Endothelial cell (in vitro differentiated cells): Measurements from ENCODE around the gene CTNNA1. TPM values are rescaled to one million over a fixed set of nuclear protein-coding genes. Genes with fewer than 3 reads are reported as not detected.

Experiments used
- DNase-seq: peaks from one replicate; pipeline ENCODE4 v3.0.0; 2021; ENCODE audit warnings: low spot score
- H3K27ac Mint-ChIP-seq: one replicate; pipeline ENCODE4 v1.8.0; 2021; ENCODE audit warnings: mixed read lengths, inconsistent platforms; ENCODE audit not compliant: unreplicated experiment
- H3K27me3 Mint-ChIP-seq: one replicate; pipeline ENCODE4 v1.8.0; 2021; ENCODE audit warnings: mild to moderate bottlenecking, moderate library complexity, mixed read lengths, inconsistent platforms; ENCODE audit not compliant: unreplicated experiment
- H3K36me3 Mint-ChIP-seq: one replicate; pipeline ENCODE4 v1.8.0; 2021; ENCODE audit warnings: mild to moderate bottlenecking, low read depth, mixed read lengths, inconsistent platforms; ENCODE audit not compliant: unreplicated experiment
- H3K4me1 Mint-ChIP-seq: one replicate; pipeline ENCODE4 v1.8.0; 2021; ENCODE audit warnings: mild to moderate bottlenecking, mixed read lengths, inconsistent platforms; ENCODE audit not compliant: unreplicated experiment
- H3K4me3 Mint-ChIP-seq: one replicate; pipeline ENCODE4 v1.8.0; 2021; ENCODE audit warnings: mild to moderate bottlenecking, mixed read lengths, inconsistent platforms; ENCODE audit not compliant: unreplicated experiment
- H3K9me3 Mint-ChIP-seq: one replicate; pipeline ENCODE4 v1.8.0; 2021; ENCODE audit warnings: mixed read lengths, inconsistent platforms; ENCODE audit not compliant: unreplicated experiment
- total RNA-seq: library from RNA; stranded (reverse); fragmentation: NEBNext Ultra II Directional; extraction: Animal tissue kit (Norgen Biotek cat#: 25700); gene quantifications from one replicate; pipeline ENCODE4 v1.2.1, GENCODE V29; 2021; ENCODE audit not compliant: unreplicated experiment
- TF ChIP-seq, protein P1 (sequence below): fragments of 200-600 bp; sonication (generic); IDR thresholded peaks from one replicate; pipeline ENCODE4 v1.5.0; 2021; ENCODE audit warnings: antibody characterized with exemption; ENCODE audit not compliant: unreplicated experiment

Gene CTNNA1
- total RNA-seq, 1 donor from 2014 or later: 521 TPM

GRCh38 chr5:138872841-138873465 lies 119.7 kb downstream of the CTNNA1 start:
- TF ChIP-seq, protein P1, sequence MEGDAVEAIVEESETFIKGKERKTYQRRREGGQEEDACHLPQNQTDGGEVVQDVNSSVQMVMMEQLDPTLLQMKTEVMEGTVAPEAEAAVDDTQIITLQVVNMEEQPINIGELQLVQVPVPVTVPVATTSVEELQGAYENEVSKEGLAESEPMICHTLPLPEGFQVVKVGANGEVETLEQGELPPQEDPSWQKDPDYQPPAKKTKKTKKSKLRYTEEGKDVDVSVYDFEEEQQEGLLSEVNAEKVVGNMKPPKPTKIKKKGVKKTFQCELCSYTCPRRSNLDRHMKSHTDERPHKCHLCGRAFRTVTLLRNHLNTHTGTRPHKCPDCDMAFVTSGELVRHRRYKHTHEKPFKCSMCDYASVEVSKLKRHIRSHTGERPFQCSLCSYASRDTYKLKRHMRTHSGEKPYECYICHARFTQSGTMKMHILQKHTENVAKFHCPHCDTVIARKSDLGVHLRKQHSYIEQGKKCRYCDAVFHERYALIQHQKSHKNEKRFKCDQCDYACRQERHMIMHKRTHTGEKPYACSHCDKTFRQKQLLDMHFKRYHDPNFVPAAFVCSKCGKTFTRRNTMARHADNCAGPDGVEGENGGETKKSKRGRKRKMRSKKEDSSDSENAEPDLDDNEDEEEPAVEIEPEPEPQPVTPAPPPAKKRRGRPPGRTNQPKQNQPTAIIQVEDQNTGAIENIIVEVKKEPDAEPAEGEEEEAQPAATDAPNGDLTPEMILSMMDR: no peak
- Mint-ChIP-seq H3K4me3 (peak overlapping the region; percentile 17), H3K36me3 (peaks cover 6% of the 10 kb centered on the region), H3K4me1 (peaks cover 77% of the 10 kb centered on the region), H3K9me3 (no peaks in the 10 kb centered on the region), H3K27me3 (peaks cover 7% of the 10 kb centered on the region), H3K27ac (peak overlapping the region; percentile 62)
- DNase-seq: no peak

GRCh38 chr5:138873466-138874221 lies 120.4 kb downstream of the CTNNA1 start:
- Mint-ChIP-seq H3K27ac (peak overlapping the region; percentile 64), H3K9me3 (no peaks in the 10 kb centered on the region), H3K36me3 (peaks cover 6% of the 10 kb centered on the region), H3K4me3 (peak overlapping the region; percentile 17), H3K4me1 (peaks cover 75% of the 10 kb centered on the region), H3K27me3 (peaks cover 7% of the 10 kb centered on the region)
- TF ChIP-seq, protein P1: no peak
- no peak for DNase-seq

GRCh38 chr5:138874241-138874640 lies 121.0 kb downstream of the CTNNA1 start:
- peaks cover 7% of the 10 kb centered on the region for H3K27me3 Mint-ChIP-seq
- H3K27ac Mint-ChIP-seq: peak overlapping the region; percentile 64
- TF ChIP-seq, protein P1: no peak
- peaks cover 6% of the 10 kb centered on the region for H3K36me3 Mint-ChIP-seq
- H3K4me3 Mint-ChIP-seq: no peak overlapping the region
- H3K9me3 Mint-ChIP-seq: no peaks in the 10 kb centered on the region
- H3K4me1 Mint-ChIP-seq: peaks cover 70% of the 10 kb centered on the region
- DNase-seq: no peak

- peaks cover 64% of the 10 kb centered on the region for H3K4me1 Mint-ChIP-seq
- H3K27ac Mint-ChIP-seq: peak within 1 kb of the TSS; percentile 80
- TF ChIP-seq, protein P1: no peak
- peaks cover 6% of the 10 kb centered on the region for H3K36me3 Mint-ChIP-seq
- no peaks in the 10 kb centered on the region for H3K9me3 Mint-ChIP-seq
- no peak within 1 kb of the TSS for H3K4me3 Mint-ChIP-seq
- DNase-seq: no peak
- H3K27me3 Mint-ChIP-seq: peaks cover 9% of the 10 kb centered on the region
These were observed 121.7 kb downstream of the CTNNA1 start, which contains the start of gene LRRTM2 for GRCh38 chr5:138874771-138875551. LRRTM2 (minus strand) TSS chr5:138875335; CDS start chr5:138874911, 424 bp downstream.
